Testis (tissue), 2 donors: ENCODE measurements around the gene DAPP1.

Experiments used
- POLR2A ChIP-seq: fragments of 450-650 bp; IDR thresholded peaks from one replicate; pipeline ENCODE4 v1.6.1; 2017; ENCODE audit warnings: antibody characterized with exemption, mild to moderate bottlenecking, moderate library complexity
- TF ChIP-seq, protein P1 (sequence below), 3 experiments: fragments of 450-650 bp in 2 of 3; fragments of 200-600 bp in 1 of 3; sonication (generic) in 1 of 3; IDR thresholded peaks; one replicate each; pipeline ENCODE4 v1.5.1; 2016 to 2019; ENCODE audit warnings: antibody characterized with exemption in 3 of 3, mild to moderate bottlenecking in 2 of 3, moderate library complexity in 1 of 3

DNA sequence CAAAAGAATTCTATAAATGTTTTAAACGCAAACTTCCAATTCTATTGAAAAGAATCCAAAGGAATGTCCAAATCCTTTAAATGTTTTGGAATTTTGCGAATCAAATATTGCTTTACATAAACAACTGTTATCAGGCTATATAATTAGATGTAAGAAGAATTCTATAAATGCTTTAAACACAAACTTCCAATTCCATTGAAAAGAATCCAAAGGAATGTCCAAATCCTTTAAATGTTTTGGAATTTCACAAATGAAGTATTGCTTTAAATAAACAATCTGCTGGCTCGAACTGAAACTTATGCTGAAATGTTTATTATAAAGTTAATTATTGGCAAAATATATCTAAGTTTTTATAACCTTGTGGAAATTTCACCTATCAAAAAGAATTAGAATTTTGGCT lies 16.1 kb downstream of the DAPP1 start:
- TF ChIP-seq, protein P1, sequence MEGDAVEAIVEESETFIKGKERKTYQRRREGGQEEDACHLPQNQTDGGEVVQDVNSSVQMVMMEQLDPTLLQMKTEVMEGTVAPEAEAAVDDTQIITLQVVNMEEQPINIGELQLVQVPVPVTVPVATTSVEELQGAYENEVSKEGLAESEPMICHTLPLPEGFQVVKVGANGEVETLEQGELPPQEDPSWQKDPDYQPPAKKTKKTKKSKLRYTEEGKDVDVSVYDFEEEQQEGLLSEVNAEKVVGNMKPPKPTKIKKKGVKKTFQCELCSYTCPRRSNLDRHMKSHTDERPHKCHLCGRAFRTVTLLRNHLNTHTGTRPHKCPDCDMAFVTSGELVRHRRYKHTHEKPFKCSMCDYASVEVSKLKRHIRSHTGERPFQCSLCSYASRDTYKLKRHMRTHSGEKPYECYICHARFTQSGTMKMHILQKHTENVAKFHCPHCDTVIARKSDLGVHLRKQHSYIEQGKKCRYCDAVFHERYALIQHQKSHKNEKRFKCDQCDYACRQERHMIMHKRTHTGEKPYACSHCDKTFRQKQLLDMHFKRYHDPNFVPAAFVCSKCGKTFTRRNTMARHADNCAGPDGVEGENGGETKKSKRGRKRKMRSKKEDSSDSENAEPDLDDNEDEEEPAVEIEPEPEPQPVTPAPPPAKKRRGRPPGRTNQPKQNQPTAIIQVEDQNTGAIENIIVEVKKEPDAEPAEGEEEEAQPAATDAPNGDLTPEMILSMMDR (IDR thresholded peaks at IDR 0.05) = no peak
- TF ChIP-seq POLR2A = no peak
